GM23338 (cell line): ENCODE data around the gene KLHL18.

Experiments
- CREB1 ChIP-seq: fragments of 250-450 bp; sonication (Bioruptor Pico); IDR thresholded peaks from 2 replicates; pipeline ENCODE4 v1.5.0; 2020; ENCODE audit warnings: low read depth, mild to moderate bottlenecking, moderate library complexity
- CTCF ChIP-seq, 2 experiments: fragments of 200-600 bp in 1 of 2; sonication (generic) in 1 of 2; conservative IDR thresholded peaks; 2 replicates each; pipeline versions ENCODE4 v1.5.1 to v1.6.1; 2016 to 2017; ENCODE audit warnings: antibody characterized with exemption in 2 of 2, low read depth in 2 of 2, mild to moderate bottlenecking in 2 of 2, moderate library complexity in 1 of 2
- ETS1 ChIP-seq: IDR thresholded peaks from 2 replicates; pipeline ENCODE4 v1.6.1; 2016; ENCODE audit warnings: antibody characterized with exemption
- EZH2 ChIP-seq: fragments of 200-600 bp; sonication (generic); IDR thresholded peaks from one replicate; pipeline ENCODE4 v1.8.0; 2017; ENCODE audit warnings: antibody characterized with exemption, mild to moderate bottlenecking, low read depth; ENCODE audit not compliant: unreplicated experiment
- EZH2phosphoT487 ChIP-seq: fragments of 200-600 bp; sonication (generic); IDR thresholded peaks from one replicate; pipeline ENCODE4 v1.8.1; 2018; ENCODE audit warnings: antibody characterized with exemption; ENCODE audit not compliant: unreplicated experiment
- JUNB ChIP-seq: IDR thresholded peaks from one replicate; pipeline ENCODE4 v1.6.1; 2016; ENCODE audit warnings: antibody characterized with exemption; ENCODE audit not compliant: unreplicated experiment
- POLR2AphosphoS5 ChIP-seq: IDR thresholded peaks from 2 replicates; pipeline ENCODE4 v1.6.1; 2016; ENCODE audit warnings: antibody characterized with exemption, low read depth
- REST ChIP-seq: IDR thresholded peaks from one replicate; pipeline ENCODE4 v1.6.1; 2018; ENCODE audit warnings: antibody characterized with exemption; ENCODE audit not compliant: unreplicated experiment
- STAT1 ChIP-seq: IDR thresholded peaks from one replicate; pipeline ENCODE4 v1.6.1; 2016; ENCODE audit warnings: antibody characterized with exemption; ENCODE audit not compliant: unreplicated experiment

DNA sequence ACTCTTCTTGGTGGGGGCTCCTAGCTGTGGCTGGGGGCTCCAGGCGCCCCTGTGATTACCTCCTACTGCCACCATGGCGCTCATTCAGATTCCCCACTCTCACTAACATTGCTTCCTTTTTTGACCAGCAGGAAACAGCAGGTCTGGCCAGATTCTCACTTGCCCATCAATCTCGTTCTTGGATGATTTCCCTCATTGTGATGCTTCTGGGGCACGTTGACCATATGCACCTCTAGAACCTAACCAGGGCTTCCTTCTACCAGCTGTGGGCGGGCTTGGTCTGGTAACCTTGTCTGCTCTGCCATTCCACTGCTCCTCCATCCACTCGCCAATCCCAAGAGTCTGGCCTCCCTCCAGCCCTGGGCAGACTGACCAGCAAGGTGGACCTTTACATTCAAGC is 62.2 kb downstream of the KLHL18 start:
- TF ChIP-seq CTCF (conservative IDR thresholded peaks at IDR 0.05; ENCODE audit: low read depth in 2 of 2) = no peak
- TF ChIP-seq POLR2AphosphoS5 = no peak
- no peak for TF ChIP-seq REST
- no peak for TF ChIP-seq EZH2
- TF ChIP-seq CREB1 (CRISPR knock-in tag) = no peak
- TF ChIP-seq EZH2phosphoT487 = no peak
- TF ChIP-seq ETS1 = no peak
- TF ChIP-seq JUNB = no peak
- no peak for TF ChIP-seq STAT1
